HUES6 (cell line): Measurements from ENCODE around the gene PLXNA4.

Experiments used
- H3K27ac ChIP-seq: 2 replicates; pipeline ENCODE4 v1.7.0; 2013; ENCODE audit warnings: low read depth, mild to moderate bottlenecking, low read length, inconsistent platforms
- H3K27me3 ChIP-seq: 2 replicates; pipeline ENCODE4 v1.6.1; 2013; ENCODE audit warnings: low read length; ENCODE audit not compliant: control insufficient read depth, insufficient read depth
- H3K36me3 ChIP-seq: 2 replicates; pipeline ENCODE4 v1.6.1; 2013; ENCODE audit warnings: low read length; ENCODE audit not compliant: control insufficient read depth, insufficient read depth
- H3K4me1 ChIP-seq: 2 replicates; pipeline ENCODE4 v1.6.1; 2013; ENCODE audit warnings: low read length; ENCODE audit not compliant: control insufficient read depth, insufficient read depth
- H3K4me3 ChIP-seq: 2 replicates; pipeline ENCODE4 v1.5.1; 2013; ENCODE audit warnings: low read depth, low read length
- H3K9ac ChIP-seq: one replicate; pipeline ENCODE4 v1.6.1; 2013; ENCODE audit warnings: mild to moderate bottlenecking, low read length
- H3K9me3 ChIP-seq: 2 replicates; pipeline ENCODE4 v1.6.1; 2013; ENCODE audit warnings: low read depth, low read length; ENCODE audit not compliant: control insufficient read depth, insufficient read depth

The PLXNA4 gene

DNA sequence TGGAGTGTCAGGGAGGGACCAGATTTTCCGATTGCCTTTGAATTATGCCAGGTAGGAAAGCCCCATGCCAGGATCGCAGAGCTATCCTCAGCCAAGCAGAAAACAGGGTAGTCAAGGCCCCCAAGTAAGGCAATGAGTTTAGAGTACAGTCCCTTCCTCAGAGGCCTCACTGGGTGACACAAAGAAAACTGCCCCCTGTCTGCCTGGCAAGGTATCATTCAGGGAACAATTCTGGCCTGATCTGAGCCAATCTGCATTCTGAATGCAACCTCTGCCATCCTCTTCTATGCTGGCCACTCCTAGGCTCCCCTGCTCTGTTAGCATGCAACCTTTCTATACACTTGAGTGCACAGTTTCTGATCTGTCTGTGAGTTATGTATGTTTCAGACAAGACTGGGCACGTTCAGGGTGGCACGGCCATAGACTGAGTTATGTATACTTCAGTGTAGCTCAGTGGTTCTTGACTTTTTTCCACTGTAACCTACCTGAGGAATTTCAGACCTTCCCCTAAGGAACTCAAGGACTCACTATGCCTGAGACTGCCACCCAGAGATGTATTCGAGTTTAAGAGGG, 336.8 kb downstream of the PLXNA4 start:
- Histone ChIP-seq H3K4me1 (no peaks in the 10 kb centered on the region), H3K9ac (no peak overlapping the region), H3K9me3 (no peaks in the 10 kb centered on the region), H3K4me3 (no peak overlapping the region), H3K27ac (no peak overlapping the region), H3K27me3 (no peaks in the 10 kb centered on the region), H3K36me3 (no peaks in the 10 kb centered on the region)

DNA sequence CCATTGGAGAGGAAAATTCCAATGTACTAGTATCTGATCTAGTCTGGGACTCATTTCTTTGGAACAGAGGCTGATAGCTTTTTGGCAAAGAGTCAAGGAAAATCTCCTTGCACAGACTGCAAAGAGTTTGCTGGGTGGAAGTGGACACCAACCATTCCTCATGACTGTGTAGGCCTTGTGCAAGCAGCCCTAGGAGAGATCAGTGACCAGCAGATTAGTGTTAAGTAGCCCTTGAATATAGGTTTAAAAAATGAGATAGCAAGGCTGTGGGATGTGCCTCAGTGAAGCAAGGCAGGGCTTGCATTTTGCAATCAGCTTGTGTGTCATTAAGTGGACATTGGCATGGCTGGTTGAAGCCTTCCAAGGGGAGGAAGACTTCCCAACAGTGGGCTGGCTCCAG, 341.6 kb downstream of the PLXNA4 start:
- H3K27me3 ChIP-seq, result no peaks in the 10 kb centered on the region
- no peak overlapping the region for H3K4me3 ChIP-seq
- H3K9ac ChIP-seq, result no peak overlapping the region
- H3K27ac ChIP-seq, result no peak overlapping the region
- H3K36me3 ChIP-seq, result no peaks in the 10 kb centered on the region
- peaks cover 12% of the 10 kb centered on the region; the same call in 1 of the 2 replicates for H3K4me1 ChIP-seq
- H3K9me3 ChIP-seq, result no peaks in the 10 kb centered on the region

DNA sequence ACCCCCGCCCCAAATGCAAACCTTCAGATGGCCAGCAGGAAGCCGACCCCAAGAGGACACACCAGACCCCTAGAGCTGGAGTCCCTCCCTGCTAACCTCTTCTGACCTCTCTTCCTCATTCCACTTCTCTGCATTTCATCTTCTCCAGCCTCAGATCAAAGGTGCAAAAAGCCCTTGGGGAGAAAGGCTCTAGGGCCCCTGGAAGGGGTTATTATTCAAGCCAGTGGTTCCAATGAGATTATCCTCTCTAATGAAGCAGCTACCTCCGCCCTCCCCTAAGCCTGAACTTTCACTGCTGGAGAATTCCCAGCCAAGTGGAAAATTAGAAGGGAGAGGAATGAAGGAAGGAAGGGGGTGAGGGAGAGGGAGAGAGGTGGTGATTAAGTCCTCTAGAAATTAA, 343.9 kb downstream of the PLXNA4 start:
- H3K4me3 ChIP-seq, result no peak overlapping the region
- 0 out of 2 replicates have a peak, but pooled peaks cover 3% of the 10 kb centered on the region for H3K27me3 ChIP-seq
- no peak overlapping the region for H3K27ac ChIP-seq
- no peaks in the 10 kb centered on the region for H3K9me3 ChIP-seq
- no peaks in the 10 kb centered on the region for H3K36me3 ChIP-seq
- H3K4me1 ChIP-seq, result peaks cover 16% of the 10 kb centered on the region
- H3K9ac ChIP-seq, result no peak overlapping the region

DNA sequence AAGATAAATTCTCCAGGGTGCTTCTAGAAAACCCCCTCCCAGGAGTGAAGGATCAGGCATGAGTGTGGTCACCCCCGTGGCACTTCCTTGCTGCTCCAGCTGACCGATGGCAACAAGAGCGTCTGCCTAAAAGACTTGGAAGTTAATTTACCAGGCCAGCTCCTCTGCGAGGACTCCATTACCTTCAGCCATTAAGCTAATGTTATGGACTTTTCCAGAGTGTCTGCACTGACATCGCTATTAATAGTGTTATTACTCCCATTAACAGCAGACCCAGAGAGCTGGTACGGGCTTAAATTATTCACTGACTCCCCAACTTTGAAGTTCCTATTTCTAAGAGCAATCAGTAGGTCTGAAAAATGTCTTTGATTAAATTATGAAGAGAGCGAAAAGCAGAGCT, 345.8 kb downstream of the PLXNA4 start:
- H3K4me1 ChIP-seq, result peaks cover 17% of the 10 kb centered on the region

DNA sequence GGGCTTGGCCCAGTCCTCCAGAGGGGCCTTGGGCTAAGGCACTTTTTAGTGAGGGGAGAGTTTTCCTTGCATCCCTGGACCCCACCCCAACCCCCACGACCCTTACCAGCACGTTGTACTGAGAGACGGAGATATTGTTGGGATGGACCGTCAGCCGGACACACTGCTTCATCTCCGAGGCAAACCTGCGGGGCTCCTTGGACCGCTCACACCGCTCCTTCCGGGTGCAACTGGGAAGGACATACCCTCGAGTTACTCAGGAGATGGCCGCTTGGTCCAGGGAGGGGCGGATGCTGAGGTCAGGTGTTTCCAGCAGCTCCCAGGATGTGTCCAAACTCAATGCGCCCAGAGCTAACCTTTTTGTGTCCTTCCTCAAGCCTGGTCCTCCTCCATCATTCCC, 348.0 kb downstream of the PLXNA4 start:
- no peak overlapping the region for H3K4me3 ChIP-seq
- peaks cover 13% of the 10 kb centered on the region for H3K4me1 ChIP-seq
- no peak overlapping the region for H3K9ac ChIP-seq
- H3K36me3 ChIP-seq, result no peaks in the 10 kb centered on the region
- H3K27ac ChIP-seq, result no peak overlapping the region
- H3K9me3 ChIP-seq, result no peaks in the 10 kb centered on the region
- 0 out of 2 replicates have a peak, but pooled peaks cover 3% of the 10 kb centered on the region for H3K27me3 ChIP-seq

More for the DNA sequence above, 345.8 kb downstream of the PLXNA4 start:
- Histone ChIP-seq H3K9ac (no peak overlapping the region), H3K27ac (no peak overlapping the region), H3K36me3 (no peaks in the 10 kb centered on the region), H3K9me3 (no peaks in the 10 kb centered on the region), H3K27me3 (0 out of 2 replicates have a peak, but pooled peaks cover 3% of the 10 kb centered on the region), H3K4me3 (no peak overlapping the region)

DNA sequence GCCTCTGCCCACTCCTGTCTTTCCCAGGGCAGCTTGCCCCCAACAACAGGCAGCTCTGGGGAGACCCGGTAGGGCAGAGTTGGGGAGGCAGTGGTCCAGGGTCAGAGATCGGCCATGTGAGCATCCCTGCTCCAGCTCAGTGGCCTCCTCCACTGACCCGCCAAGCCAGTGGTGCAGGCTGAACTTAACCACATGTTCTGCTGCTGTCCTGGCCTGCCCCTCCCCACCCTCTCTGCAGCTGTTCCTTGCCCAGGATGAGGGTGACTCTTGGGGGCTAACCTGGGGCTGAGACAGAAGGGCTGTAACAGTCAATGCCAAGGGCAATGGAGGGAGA, 349.3 kb downstream of the PLXNA4 start:
- no peaks in the 10 kb centered on the region for H3K36me3 ChIP-seq
- H3K27me3 ChIP-seq, result 0 out of 2 replicates have a peak, but pooled peaks cover 3% of the 10 kb centered on the region
- no peaks in the 10 kb centered on the region for H3K9me3 ChIP-seq
- H3K27ac ChIP-seq, result no peak overlapping the region
- no peak overlapping the region for H3K4me3 ChIP-seq
- H3K4me1 ChIP-seq, result peaks cover 5% of the 10 kb centered on the region
- no peak overlapping the region for H3K9ac ChIP-seq

DNA sequence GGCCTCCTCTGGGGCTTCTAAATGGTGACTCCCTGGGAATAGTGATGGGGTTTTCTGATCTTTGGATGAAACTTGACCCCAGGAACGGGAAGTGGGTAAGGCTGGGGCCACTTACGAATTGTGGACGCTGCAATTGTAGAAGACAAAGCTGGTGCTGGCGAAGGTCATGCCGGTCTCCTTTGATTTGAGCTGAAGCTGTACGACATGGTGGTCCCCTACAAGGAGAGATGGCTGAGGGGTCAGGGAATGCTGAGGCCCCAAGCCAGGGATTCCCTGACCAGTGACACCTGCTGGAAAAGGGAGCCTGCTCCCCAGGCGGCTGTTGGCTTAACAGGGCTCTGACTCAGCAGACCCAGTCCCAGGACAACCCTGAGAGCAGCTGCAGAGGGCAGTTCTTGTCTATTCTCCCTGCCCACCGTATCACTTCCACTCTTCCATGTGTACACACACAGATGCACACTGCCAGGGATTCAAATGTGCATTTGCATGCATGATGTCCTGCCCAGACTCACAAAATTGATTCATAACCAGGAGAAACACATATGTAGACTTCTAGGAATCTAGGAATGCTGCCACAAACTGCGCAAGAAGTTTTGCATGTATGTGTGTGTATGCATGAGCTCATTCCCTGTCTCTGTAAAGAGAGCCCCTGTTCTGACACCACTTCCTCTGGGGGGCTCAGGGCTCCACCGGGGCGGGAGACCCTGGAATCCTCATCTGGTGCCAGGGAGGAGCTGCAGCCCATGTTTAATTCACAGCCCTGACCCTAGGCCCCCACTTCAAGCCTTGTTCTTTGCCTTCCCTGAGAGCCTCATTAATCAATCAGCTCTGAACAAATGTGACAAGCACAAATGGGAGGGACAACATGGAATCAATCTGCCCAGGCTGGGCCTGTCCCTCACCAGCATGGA, 350.0 kb downstream of the PLXNA4 start:
- Histone ChIP-seq H3K4me3 (no peak overlapping the region), H3K36me3 (no peaks in the 10 kb centered on the region), H3K27ac (no peak overlapping the region), H3K9ac (no peak overlapping the region), H3K27me3 (0 out of 2 replicates have a peak, but pooled peaks cover 3% of the 10 kb centered on the region), H3K4me1 (peaks cover 5% of the 10 kb centered on the region), H3K9me3 (no peaks in the 10 kb centered on the region)

DNA sequence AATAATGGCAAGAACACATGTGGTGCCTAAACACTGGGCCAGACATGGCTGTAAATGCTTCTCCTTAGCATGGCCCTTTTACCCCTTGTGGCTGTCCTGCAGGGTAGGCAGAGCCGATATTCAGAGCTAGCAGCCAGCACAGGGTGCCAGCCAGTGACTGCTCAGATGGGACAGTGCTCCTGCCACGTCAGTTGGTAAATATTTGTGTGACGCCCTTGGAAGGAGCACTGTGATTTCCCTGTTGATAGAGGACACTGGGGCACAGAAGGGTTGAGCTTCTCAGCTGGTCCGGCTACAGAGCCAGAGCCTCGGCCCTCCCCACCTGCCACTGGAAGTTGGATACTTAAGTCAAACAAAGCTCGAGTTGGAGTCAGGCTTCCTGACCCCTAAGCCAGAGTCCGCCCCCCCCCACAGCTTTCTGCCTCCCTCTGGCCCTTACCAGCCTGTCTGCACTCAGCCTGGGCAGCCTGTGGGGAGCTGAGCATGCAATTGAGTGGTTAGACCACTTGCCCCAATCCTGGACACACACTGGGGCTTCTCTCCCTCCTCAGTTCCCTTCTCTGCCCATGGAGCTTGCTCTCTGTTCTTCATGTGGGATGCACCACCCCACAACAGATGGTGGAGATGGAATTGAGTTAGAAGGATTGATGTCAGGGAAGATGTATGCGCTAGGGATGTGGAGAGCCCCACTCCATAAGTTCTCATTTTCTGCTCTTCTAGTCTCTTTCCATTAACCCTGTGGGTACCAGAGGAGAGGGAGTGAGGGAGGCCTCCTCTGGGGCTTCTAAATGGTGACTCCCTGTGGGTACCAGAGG, 350.8 kb downstream of the PLXNA4 start:
- Histone ChIP-seq H3K27ac (no peak overlapping the region), H3K27me3 (0 out of 2 replicates have a peak, but pooled peaks cover 3% of the 10 kb centered on the region), H3K36me3 (no peaks in the 10 kb centered on the region), H3K4me1 (peaks cover 5% of the 10 kb centered on the region), H3K9me3 (no peaks in the 10 kb centered on the region), H3K9ac (no peak overlapping the region), H3K4me3 (no peak overlapping the region)

DNA sequence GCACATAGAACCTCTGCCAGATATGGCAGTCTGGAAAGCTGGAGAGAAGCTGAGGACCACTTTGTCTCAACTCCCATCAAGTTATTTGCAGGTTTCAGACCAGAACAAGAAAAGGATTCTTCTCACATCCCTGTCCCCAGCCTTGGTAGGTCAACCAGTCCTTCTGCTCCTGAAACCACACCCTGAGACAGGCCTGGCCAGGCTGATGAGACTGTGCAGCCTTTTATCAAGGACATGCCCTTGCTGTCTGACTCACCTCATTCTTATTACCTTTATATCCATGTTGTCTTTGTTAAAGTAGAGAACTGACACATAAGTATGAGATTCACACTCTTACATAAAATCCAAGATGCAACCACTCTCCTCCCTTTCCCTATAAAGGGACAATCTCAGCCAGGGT, 354.9 kb downstream of the PLXNA4 start:
- Histone ChIP-seq H3K4me3 (no peak overlapping the region), H3K36me3 (no peaks in the 10 kb centered on the region), H3K27me3 (no peaks in the 10 kb centered on the region), H3K27ac (no peak overlapping the region), H3K9ac (no peak overlapping the region), H3K9me3 (no peaks in the 10 kb centered on the region), H3K4me1 (peaks cover 15% of the 10 kb centered on the region)

DNA sequence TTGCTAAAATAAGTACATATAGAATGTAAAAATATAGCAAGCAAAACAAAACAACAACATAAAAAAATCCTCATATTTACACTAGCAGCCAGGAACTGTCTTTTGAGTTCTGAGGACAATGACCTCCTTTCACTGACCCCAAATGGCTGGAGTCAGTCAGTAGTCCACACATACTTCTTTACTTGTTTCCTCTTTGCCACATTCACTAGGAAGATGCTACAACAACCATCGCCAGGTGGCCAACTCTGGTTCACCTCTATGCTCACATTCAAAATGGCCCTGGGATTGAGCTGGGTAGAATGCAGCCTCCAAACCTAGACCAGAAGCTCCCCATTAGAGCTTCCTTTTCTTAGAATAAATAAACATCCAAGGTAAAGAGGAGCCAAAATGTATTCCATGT, 356.2 kb downstream of the PLXNA4 start:
- no peaks in the 10 kb centered on the region for H3K27me3 ChIP-seq
- H3K4me3 ChIP-seq, result no peak overlapping the region
- peaks cover 15% of the 10 kb centered on the region for H3K4me1 ChIP-seq
- no peaks in the 10 kb centered on the region for H3K36me3 ChIP-seq
- H3K27ac ChIP-seq, result no peak overlapping the region
- H3K9me3 ChIP-seq, result no peaks in the 10 kb centered on the region
- H3K9ac ChIP-seq, result no peak overlapping the region

DNA sequence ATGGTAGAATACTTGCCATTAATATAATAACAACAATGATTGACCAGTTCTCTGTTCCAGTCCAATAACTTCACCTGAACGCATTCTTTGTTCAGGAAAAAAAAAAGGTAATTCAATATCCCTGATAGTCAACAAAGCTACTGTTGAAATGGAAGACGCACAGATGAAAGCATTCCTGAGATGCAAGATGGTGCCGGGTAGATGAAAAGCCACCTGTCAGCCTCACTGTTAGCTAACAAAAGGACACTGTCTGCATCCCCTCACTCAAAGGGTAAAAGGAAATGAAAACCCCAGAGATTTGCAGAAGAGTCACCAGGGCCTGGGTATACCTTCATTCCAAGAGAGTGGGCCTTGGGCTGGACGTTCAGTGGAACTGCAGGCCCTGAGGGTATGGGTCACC, 357.4 kb downstream of the PLXNA4 start:
- H3K27me3 ChIP-seq, result no peaks in the 10 kb centered on the region
- H3K4me1 ChIP-seq, result peaks cover 25% of the 10 kb centered on the region
- no peak overlapping the region for H3K9ac ChIP-seq
- no peaks in the 10 kb centered on the region for H3K36me3 ChIP-seq
- H3K4me3 ChIP-seq, result no peak overlapping the region
- H3K27ac ChIP-seq, result no peak overlapping the region
- H3K9me3 ChIP-seq, result no peaks in the 10 kb centered on the region
